ENCODE results near the gene PARP11.

PARP11 gene

GRCh38 chr12:3759878-3760277 lies 113.3 kb downstream of the PARP11 start:
- DNase-seq, result no peak
